GM19452 (cell line): ENCODE results near the gene MAFF.
A peak's percentile ranks its signal among the peaks of the same experiment; 100 is the strongest.

Source experiments
- ATAC-seq: cut with Tn5 transposase; IDR thresholded peaks from one replicate; pipeline ENCODE4 v1.9.1; 2021; ENCODE audit not compliant: unreplicated experiment

MAFF gene

GRCh38 chr22:38203090-38203810 is 1.5 kb downstream of the MAFF start:
- no peak for ATAC-seq

GRCh38 chr22:38203855-38204514 is 2.2 kb downstream of the MAFF start:
- no peak for ATAC-seq

- ATAC-seq = no peak
Measured at GRCh38 chr22:38204784-38205183, 3.0 kb downstream of the MAFF start.

- no peak for ATAC-seq
Measured at GRCh38 chr22:38205261-38206128, 3.7 kb downstream of the MAFF start.

- ATAC-seq = no peak
Measured at GRCh38 chr22:38207898-38208432, 6.2 kb downstream of the MAFF start.

- ATAC-seq = no peak
Measured at GRCh38 chr22:38208551-38208968, 6.8 kb downstream of the MAFF start.

GRCh38 chr22:38211556-38211955 is 9.8 kb downstream of the MAFF start:
- ATAC-seq = no peak

GRCh38 chr22:38212442-38212841 is 10.6 kb downstream of the MAFF start:
- ATAC-seq = no peak

GRCh38 chr22:38213319-38213989 is 11.7 kb downstream of the MAFF start:
- ATAC-seq = no peak

GRCh38 chr22:38213990-38214301 is 12.2 kb downstream of the MAFF start:
- ATAC-seq = no peak

GRCh38 chr22:38214302-38215056 is 12.7 kb downstream of the MAFF start:
- peak; percentile 52 for ATAC-seq

GRCh38 chr22:38215156-38216038 is 13.6 kb downstream of the MAFF start:
- ATAC-seq = no peak

GRCh38 chr22:38218661-38219622 is 17.1 kb downstream of the MAFF start:
- ATAC-seq = no peak

GRCh38 chr22:38219632-38220031 is 17.8 kb downstream of the MAFF start:
- no peak for ATAC-seq

GRCh38 chr22:38220163-38220562 is 18.4 kb downstream of the MAFF start:
- ATAC-seq = no peak

GRCh38 chr22:38220653-38221386 is 19.0 kb downstream of the MAFF start:
- no peak for ATAC-seq

GRCh38 chr22:38221407-38221806 is 19.6 kb downstream of the MAFF start:
- ATAC-seq = no peak
